Astrocyte of the spinal cord (primary cell): ENCODE data around the gene THRB.

Experiments
- DNase-seq: peaks from one replicate; pipeline ENCODE4 v3.0.0; 2011; ENCODE audit warnings: low read depth, low spot score
- H3K4me3 ChIP-seq: 2 replicates; pipeline ENCODE4 v1.5.1; 2011; ENCODE audit warnings: low read depth, mild to moderate bottlenecking, low read length, moderate library complexity
- CTCF ChIP-seq: IDR thresholded peaks from 2 replicates; pipeline ENCODE4 v1.5.1; 2012; ENCODE audit warnings: low read depth, mild to moderate bottlenecking, low read length, inconsistent platforms
- in situ Hi-C: cut with HindIII; loops from 2 replicates; pipeline ENCODE4 v1.10.0; 2017; ENCODE audit warnings: low sequenced_read_pairs

THRB gene

GRCh38 chr3:24475925-24476324 is 18.7 kb downstream of the THRB start:
- DNase-seq: no peak
- in situ Hi-C loops: no loop called here
- no peak overlapping the region for H3K4me3 ChIP-seq
- TF ChIP-seq CTCF: no peak

DNA sequence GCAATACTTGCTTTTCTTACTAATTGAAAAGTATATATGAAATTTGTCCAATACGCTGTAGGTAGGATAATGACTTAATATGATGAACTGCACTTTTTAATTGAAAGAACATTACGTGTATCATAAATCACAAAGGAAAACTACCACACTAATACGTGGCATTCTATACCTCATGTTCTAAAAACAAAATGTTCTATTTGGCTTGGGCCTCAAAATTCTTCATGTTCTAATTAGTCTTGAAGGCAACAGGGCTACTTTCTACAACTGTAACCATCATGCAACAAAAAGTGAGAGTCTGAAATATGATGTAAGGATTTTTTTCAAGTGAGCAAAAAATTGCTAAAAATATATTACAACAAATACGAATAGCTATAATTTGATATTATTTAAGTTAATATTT is 19.8 kb downstream of the THRB start:
- in situ Hi-C loops: no loop called here
- no peak overlapping the region for H3K4me3 ChIP-seq
- no peak for DNase-seq
- TF ChIP-seq CTCF: no peak

- in situ Hi-C loops: no loop called here
- DNase-seq: no peak
- no peak overlapping the region for H3K4me3 ChIP-seq
- TF ChIP-seq CTCF: no peak
Measured at GRCh38 chr3:24472358-24472757, 22.3 kb downstream of the THRB start.

DNA sequence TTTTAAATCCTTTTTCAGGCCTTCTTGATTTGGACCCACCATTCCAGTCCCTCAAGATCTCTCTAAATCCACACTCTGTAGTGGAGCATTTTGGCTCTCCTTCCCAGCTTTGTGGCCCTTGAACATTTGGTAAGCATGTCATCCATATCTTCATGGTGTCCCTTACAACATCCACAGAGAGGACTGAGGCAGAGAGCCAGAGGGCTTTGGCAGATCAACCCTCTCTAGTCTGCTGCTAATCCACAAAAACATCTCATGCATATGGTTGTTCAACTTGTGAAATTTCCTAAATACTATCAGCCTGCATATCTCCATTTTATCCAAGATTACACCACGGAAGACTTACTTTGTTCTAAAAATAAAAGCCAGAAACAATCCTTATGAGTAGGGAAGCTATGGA is 23.2 kb downstream of the THRB start:
- no peak overlapping the region for H3K4me3 ChIP-seq
- in situ Hi-C loops: no loop called here
- no peak for TF ChIP-seq CTCF
- no peak for DNase-seq

DNA sequence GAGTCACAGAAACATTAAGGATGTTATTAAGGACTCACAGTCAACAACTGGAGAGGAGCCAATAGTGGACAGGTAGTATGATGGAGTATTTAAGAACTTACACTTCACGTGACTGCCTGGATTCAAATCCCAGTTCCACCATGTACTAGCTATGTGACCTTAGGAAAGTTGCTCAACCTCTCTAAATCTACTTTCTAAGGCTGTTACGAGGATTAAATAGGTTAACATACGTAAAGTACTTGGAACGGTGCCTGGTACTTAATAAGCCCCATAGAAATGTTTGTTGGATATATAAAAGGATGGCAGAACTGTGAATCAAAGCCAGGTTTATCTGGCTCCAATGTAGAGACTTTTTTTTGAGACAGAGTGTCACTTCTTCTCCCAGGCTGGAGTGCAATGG is 24.4 kb downstream of the THRB start:
- H3K4me3 ChIP-seq: no peak overlapping the region
- DNase-seq: no peak
- no peak for TF ChIP-seq CTCF
- in situ Hi-C loops: no loop called here

- no peak overlapping the region for H3K4me3 ChIP-seq
- no peak for TF ChIP-seq CTCF
- no peak for DNase-seq
- in situ Hi-C loops: no loop called here
Measured at GRCh38 chr3:24464389-24464788, 30.3 kb downstream of the THRB start.

DNA sequence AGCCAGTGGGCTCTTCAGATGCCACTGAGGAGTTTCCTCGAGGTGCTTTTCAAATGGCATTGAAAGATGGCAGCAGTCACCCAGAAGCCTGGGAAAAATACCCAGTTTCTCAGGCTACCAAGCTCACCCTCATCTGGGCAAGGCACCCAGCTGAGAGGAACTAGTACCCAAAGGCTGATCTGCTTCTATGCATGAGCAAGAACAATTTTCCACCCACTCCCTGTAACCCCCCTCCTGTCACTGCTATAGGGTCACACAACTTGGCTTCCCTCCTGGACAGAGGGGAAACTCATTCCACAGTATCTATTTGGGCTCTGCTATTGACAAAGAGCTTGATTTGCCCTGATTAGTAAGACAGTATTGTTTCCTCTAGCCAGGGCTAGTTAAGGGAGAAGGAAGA is 31.9 kb downstream of the THRB start:
- in situ Hi-C loops: no loop called here
- no peak for DNase-seq

More for the DNA sequence above, 31.9 kb downstream of the THRB start:
- TF ChIP-seq CTCF: no peak
- H3K4me3 ChIP-seq: no peak overlapping the region
